GM12892 (cell line): ENCODE measurements around the gene RAMP1.

ENCODE experiments used
- DNase-seq: peaks from one replicate; pipeline ENCODE4 v3.0.0; 2011; ENCODE audit not compliant: insufficient read length
- FAIRE-seq: peaks from 2 replicates; lab custom pipeline; 2011; peaks lifted over from hg19 to GRCh38; lab: Jason Lieb, UNC
- POLR2A ChIP-seq: IDR thresholded peaks from 2 replicates; pipeline ENCODE4 v1.6.1; 2011; ENCODE audit warnings: low read depth, low read length, control low read depth
- POLR2AphosphoS5 ChIP-seq: IDR thresholded peaks from 2 replicates; pipeline ENCODE4 v1.6.1; 2011; ENCODE audit warnings: low read depth, low read length, control low read depth
- TAF1 ChIP-seq: IDR thresholded peaks from 2 replicates; pipeline ENCODE4 v1.6.1; 2011; ENCODE audit warnings: low read depth, mild to moderate bottlenecking, control low read depth, low read length, borderline replicate concordance

RAMP1 gene

GRCh38 chr2:237854295-237854694 lies 5.1 kb upstream of the RAMP1 start:
- no peak for TF ChIP-seq TAF1
- no peak for TF ChIP-seq POLR2AphosphoS5
- no peak for TF ChIP-seq POLR2A
- DNase-seq (no peak), FAIRE-seq (no peak)

- no peak for TF ChIP-seq POLR2A
- no peak for TF ChIP-seq POLR2AphosphoS5
- no peak for TF ChIP-seq TAF1
- no peak for DNase-seq
- no peak for FAIRE-seq
Measured at GRCh38 chr2:237857791-237858190, 1.6 kb upstream of the RAMP1 start.

GRCh38 chr2:237858294-237859081 lies 935 bp upstream of the RAMP1 start:
- peak; percentile 23 for DNase-seq
- TF ChIP-seq TAF1 (no peak), POLR2A (no peak), POLR2AphosphoS5 (no peak)
- peak; percentile 83 for FAIRE-seq

DNA sequence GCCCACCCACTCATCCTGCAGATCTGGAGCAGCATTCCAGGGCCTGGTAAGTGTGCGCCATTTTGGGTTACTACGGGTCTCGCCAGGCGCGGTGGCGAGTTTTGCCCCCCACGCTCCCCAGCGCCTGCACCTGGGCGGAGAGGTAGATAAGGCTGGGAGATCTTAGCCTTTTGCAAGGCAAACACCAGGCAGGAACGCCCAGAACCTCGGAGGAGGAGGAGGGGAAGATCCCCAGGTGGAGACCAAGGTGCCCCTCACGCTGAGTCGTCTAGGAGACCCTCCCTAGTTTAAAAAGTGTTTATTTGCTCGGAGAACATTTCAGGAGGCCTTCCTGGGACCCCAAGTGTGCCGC lies 365 bp upstream of the RAMP1 start:
- no peak for FAIRE-seq
- no peak for TF ChIP-seq POLR2A
- TF ChIP-seq POLR2AphosphoS5: no peak
- no peak for TF ChIP-seq TAF1
- no peak for DNase-seq

GRCh38 chr2:237860273-237860935 lies 981 bp downstream of the RAMP1 start:
- DNase-seq (no peak), FAIRE-seq (no peak)
- TF ChIP-seq TAF1 (no peak), POLR2A (no peak), POLR2AphosphoS5 (no peak)

- no peak for DNase-seq
- no peak for FAIRE-seq
Measured at GRCh38 chr2:237861875-237862527, 2.6 kb downstream of the RAMP1 start.

GRCh38 chr2:237862528-237862895 lies 3.1 kb downstream of the RAMP1 start:
- FAIRE-seq: no peak
- no peak for TF ChIP-seq POLR2AphosphoS5
- TF ChIP-seq TAF1: no peak
- no peak for TF ChIP-seq POLR2A

More at GRCh38 chr2:237861875-237862527, 2.6 kb downstream of the RAMP1 start:
- no peak for TF ChIP-seq TAF1
- no peak for TF ChIP-seq POLR2A
- no peak for TF ChIP-seq POLR2AphosphoS5

DNA sequence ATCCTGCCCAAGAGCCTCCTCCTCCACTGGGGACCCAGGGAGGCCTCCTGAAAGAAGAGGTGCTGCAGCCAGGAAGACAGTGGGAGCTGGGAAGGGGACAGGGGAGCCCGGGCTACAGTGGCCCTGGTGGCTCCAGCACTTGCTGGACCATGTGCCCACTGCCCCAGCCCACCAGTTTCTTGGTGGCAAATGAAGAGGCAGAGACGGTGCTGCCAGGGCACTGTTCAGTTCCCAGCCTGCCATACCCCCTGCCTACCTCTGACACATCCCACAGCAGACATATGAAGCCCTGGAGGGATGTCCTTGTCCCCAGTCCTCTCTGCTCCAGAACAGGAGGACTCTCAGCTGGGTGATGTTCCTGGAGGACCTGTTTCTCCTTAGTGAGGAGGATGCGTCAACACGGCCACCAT lies 3.7 kb downstream of the RAMP1 start:
- FAIRE-seq (no peak), DNase-seq (peak; percentile 11)
- TF ChIP-seq POLR2AphosphoS5: no peak
- TF ChIP-seq TAF1: no peak
- TF ChIP-seq POLR2A: no peak

More at GRCh38 chr2:237862528-237862895, 3.1 kb downstream of the RAMP1 start:
- no peak for DNase-seq

DNA sequence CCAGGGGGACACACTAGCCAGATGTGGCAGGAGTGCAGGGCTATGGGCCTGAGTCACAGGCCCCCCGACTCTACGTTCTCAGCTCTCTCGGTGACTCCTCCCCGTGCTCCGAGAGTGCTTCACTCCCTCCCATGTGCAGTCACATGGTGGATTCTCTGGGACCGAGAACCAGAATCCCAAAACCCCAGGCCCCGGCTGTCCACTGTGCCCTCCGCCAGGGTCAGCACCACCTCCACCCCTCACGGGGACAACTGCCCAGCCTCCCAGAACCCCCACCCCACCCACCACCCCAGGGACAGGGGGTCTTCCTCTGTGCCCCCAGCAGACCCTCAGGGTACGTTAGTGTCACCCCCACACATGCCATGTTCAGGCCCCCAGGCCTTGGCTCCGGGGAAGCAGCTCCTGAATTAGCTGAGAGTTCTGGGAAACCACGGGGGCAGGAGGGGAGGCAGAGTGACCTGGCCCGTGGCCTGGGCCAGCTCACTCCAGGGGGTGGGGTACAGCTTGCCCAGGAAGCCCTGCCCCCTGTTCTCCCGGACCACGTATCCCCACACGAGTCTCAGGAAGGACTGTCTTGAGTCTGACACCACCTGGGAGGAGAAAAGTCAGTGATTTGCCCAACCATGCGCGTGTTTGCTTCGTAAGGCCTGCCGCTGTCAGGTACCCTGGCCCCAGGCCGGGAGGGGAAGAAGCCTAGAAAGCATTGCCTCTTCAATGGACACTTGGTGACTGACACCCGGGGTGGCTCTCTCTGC lies 4.4 kb downstream of the RAMP1 start:
- FAIRE-seq: no peak

DNA sequence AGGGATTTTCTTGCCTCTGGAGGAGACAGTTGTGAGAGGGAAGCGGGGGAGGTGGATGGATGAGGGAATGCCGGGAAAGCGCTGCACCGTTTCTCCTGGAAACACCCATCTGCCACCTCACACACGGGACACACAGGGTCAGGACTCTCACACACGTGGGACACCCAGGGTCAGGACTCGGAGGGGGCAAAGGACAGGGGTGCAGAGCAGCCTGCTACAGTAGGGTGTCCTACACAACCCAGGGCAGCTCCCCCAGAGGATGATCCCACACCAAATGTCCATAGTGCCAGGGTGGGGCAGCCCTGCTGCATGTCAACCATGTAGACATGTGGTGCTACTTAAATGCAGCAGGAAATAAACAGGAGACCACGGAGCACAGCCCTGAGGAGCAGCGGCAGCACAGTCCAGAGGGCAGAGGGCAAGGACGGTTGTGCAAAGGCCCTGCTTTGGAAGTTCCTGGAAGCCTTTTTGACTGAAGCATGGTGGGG lies 5.1 kb downstream of the RAMP1 start:
- TF ChIP-seq POLR2AphosphoS5 (no peak), TAF1 (no peak), POLR2A (no peak)

More for the DNA sequence above, 4.4 kb downstream of the RAMP1 start:
- TF ChIP-seq POLR2AphosphoS5: no peak
- no peak for TF ChIP-seq TAF1
- TF ChIP-seq POLR2A: no peak
- peak; percentile 6 for DNase-seq

GRCh38 chr2:237864940-237865622 lies 5.7 kb downstream of the RAMP1 start:
- FAIRE-seq (no peak), DNase-seq (no peak)
- no peak for TF ChIP-seq POLR2AphosphoS5
- no peak for TF ChIP-seq POLR2A
- no peak for TF ChIP-seq TAF1

More for the DNA sequence above, 5.1 kb downstream of the RAMP1 start:
- no peak for FAIRE-seq
- DNase-seq: peak; percentile 17
